GM12801 (cell line): ENCODE data around the gene ZFAND3.

Experiments used
- TF ChIP-seq, protein P1 (sequence below): IDR thresholded peaks from one replicate; pipeline ENCODE4 v1.5.1; 2011; ENCODE audit warnings: control low read depth; ENCODE audit not compliant: insufficient read length; ENCODE audit errors: extremely low read depth

Gene ZFAND3

DNA sequence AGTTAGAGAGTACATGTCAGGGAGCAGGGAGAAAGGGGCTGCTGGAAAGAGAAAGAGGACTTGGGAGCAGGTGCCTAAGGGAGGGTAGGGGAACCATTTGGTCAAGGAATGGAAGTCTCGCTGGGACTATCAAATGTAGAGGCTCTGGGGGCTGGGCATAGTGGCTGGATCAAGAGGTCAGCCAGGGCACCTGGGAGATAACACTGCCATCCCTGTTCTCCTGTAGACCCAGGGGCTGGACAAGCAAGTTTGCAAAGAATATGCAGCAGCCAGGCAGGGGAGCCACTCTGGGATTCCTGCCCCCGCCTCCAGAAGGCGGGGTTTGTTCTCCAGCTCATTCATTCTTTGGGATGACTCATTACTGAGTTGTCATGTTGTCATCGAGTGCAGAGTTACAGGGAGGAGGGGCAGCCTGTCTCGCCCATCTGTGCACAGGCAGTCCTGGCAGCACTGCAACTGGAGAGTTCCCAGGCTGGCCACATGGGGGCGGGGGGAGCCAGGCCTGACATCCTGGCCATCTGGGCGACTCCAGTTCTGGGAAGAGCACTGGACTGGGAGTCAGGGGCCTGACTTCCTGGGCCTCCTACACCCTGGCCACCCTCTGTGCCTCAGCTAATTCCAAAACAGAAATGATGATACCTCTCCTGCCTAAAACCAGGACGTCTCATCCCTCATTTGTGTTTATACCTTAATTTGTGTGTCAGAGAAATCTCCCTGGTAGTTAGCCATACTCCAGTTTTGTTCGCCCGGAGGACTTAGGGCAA, 28.2 kb upstream of the ZFAND3 start:
- TF ChIP-seq, protein P1, sequence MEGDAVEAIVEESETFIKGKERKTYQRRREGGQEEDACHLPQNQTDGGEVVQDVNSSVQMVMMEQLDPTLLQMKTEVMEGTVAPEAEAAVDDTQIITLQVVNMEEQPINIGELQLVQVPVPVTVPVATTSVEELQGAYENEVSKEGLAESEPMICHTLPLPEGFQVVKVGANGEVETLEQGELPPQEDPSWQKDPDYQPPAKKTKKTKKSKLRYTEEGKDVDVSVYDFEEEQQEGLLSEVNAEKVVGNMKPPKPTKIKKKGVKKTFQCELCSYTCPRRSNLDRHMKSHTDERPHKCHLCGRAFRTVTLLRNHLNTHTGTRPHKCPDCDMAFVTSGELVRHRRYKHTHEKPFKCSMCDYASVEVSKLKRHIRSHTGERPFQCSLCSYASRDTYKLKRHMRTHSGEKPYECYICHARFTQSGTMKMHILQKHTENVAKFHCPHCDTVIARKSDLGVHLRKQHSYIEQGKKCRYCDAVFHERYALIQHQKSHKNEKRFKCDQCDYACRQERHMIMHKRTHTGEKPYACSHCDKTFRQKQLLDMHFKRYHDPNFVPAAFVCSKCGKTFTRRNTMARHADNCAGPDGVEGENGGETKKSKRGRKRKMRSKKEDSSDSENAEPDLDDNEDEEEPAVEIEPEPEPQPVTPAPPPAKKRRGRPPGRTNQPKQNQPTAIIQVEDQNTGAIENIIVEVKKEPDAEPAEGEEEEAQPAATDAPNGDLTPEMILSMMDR: no peak

DNA sequence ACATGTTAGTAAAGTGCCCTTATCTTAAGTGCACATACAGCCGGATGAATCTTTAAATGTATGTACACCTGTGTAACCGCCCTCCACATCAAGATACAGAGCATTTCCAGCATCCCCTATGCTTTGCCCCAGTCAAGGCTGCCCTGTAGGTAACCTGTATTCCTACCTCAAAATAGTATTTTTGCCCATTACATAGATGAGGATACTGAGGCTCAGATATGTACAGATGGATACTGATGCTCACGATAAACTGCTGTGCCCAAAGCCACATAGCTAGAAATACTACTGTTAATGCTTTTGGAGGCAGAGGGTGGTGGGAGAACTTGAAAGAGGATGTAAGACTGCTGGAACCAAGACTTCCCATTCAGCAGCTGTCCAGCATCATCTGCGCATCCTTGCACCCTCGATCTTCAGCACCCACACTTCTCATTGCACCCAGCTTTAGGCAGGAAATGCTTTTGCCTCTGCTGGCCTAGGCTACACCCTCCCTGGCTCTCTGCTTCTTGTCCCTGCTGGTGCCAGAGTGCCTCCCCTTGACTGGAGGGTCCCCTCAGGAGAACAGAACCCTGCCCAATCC, 27.0 kb upstream of the ZFAND3 start:
- TF ChIP-seq, protein P1: no peak

DNA sequence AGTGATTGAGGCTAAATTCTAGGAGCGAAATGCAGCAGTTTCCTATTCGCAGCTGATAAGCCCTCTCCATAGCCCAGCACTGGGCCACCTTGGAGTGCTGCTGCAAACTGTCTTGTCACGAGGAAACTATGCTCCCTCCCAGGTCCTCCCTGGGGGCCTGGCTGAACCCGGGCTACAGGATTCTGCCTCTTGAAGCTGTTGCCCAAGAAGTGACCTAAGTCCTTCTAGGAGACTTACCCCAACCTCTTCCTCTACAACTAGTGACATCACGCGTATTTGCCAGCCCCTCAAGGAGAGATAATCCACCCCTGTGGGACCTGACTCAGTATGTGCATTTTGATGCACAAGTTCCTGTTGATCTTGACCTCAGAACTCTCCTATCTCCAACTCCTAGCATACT, 26.5 kb upstream of the ZFAND3 start:
- TF ChIP-seq, protein P1: no peak

DNA sequence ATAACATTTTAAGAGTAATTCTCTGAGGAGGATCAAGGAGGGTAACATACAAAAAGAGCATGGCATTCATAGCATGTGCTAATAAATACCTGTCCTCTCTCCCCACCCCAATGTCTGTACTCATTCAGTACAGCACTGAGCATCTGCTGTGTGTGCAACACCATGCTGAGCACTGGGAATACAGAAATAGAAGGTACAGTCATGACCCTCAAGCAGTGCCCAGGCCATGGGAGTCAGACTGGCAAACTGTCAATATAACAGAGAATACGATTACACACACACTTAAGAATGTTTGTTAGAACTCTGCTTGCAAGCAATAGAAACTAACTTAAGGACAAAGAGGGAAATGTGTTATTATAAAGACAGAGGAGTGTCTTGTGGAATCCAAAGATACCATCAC, 24.7 kb upstream of the ZFAND3 start:
- TF ChIP-seq, protein P1: no peak

DNA sequence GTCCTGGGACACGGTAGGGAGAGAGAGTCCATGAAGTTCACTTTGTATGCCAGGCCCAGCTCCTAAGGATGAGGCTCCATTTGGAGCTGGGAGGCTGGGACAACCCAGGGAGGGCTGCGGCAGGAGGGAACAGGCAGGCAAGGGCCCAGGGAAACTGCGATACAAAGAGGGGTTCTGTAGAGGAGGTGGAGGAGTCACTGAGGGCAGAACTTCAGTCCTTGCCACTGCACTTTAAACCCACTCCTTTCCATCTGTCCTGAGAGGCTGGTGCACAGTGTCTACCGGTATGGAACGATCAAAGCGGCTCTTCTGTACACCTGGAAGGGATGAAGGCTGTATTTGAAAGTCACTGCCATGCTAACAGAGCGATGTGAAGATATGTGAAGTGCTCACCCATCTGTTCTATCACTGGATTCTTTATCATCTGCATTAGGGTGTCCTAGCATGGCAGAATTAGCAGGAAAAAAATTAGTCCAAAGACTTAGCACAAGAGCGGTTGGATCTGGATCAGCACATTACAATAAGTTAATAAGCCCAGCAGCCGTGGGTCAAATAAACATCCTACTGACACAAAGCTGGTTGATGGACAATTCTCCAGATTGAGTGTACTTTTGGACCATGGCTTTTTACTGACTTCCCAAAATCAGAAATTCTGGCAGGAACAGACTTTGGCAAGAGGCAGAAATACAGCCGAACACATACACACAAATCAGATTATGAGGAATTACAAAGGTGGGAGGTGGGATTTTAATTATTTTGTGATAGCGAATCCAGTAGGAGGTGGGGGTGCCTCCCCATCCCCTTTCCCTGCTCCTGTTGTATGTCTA, 20.9 kb upstream of the ZFAND3 start:
- TF ChIP-seq, protein P1: no peak

DNA sequence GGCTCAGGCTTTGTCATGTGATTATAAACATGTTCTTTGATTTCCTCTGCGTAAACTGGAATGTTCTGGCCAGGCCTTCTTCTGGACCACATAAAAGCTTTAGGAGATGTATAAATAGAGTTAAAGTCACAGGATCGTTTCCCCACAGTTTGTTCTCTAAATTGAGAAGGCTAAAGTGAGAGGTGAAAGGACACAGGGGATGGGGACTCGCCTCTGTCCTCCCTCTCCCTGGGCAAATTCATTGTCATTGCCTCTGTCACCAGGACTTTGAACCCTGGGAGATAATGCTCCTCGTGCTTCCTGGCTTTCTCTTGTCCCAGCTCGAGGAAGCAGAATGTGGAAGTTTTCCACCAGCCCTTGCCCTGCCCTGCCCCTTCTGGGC, 20.3 kb upstream of the ZFAND3 start:
- TF ChIP-seq, protein P1: no peak
